HG03558 (cell line): ENCODE measurements around the gene CHRNB1.

ENCODE experiments used
- ATAC-seq: cut with Tn5 transposase; IDR thresholded peaks from one replicate; pipeline ENCODE4 v1.9.1; 2021; ENCODE audit warnings: moderate number of reproducible peaks; ENCODE audit not compliant: unreplicated experiment; ENCODE audit errors: extremely low read depth

The CHRNB1 gene

GRCh38 chr17:7444682-7445618, at the start of gene CHRNB1:
Gene CHRNB1, plus strand, starts transcription at chr17:7445061. Its CDS starts 67 bp downstream, at chr17:7445128.
- ATAC-seq = no peak

GRCh38 chr17:7396147-7396546, 48.7 kb upstream of the CHRNB1 start:
- no peak for ATAC-seq

- ATAC-seq = no peak
Measured at GRCh38 chr17:7398612-7399011, 46.2 kb upstream of the CHRNB1 start.

- ATAC-seq = no peak
Measured at GRCh38 chr17:7403043-7403726, 41.7 kb upstream of the CHRNB1 start.

- no peak for ATAC-seq
Measured at GRCh38 chr17:7403727-7403976, 41.2 kb upstream of the CHRNB1 start.

- ATAC-seq = peak; percentile 76
Measured at GRCh38 chr17:7403977-7404736, 40.7 kb upstream of the CHRNB1 start, which contains the start of gene TMEM256. Gene TMEM256, minus strand, starts transcription at chr17:7404097. Its CDS starts 13 bp downstream, at chr17:7404084.

GRCh38 chr17:7404737-7405349, 40.0 kb upstream of the CHRNB1 start:
- ATAC-seq = peak; percentile 2

- ATAC-seq = no peak
Measured at GRCh38 chr17:7405350-7406234, 39.3 kb upstream of the CHRNB1 start.

GRCh38 chr17:7406235-7406825, 38.5 kb upstream of the CHRNB1 start:
- no peak for ATAC-seq

GRCh38 chr17:7407082-7407481, 37.8 kb upstream of the CHRNB1 start:
- no peak for ATAC-seq

GRCh38 chr17:7407485-7408251, 37.2 kb upstream of the CHRNB1 start, which contains the start of gene NLGN2:
Gene NLGN2, plus strand, starts transcription at chr17:7407845. Its CDS starts 411 bp downstream, at chr17:7408256.
- ATAC-seq = no peak

- ATAC-seq = no peak
Measured at GRCh38 chr17:7408252-7408727, 36.6 kb upstream of the CHRNB1 start.

- ATAC-seq = no peak
Measured at GRCh38 chr17:7408863-7409262, 36.0 kb upstream of the CHRNB1 start.

- ATAC-seq = no peak
Measured at GRCh38 chr17:7409716-7410115, 35.1 kb upstream of the CHRNB1 start.

GRCh38 chr17:7410634-7411426, 34.0 kb upstream of the CHRNB1 start:
- ATAC-seq = no peak

- ATAC-seq = no peak
Measured at GRCh38 chr17:7411427-7411750, 33.5 kb upstream of the CHRNB1 start.

GRCh38 chr17:7413346-7413985, 31.4 kb upstream of the CHRNB1 start:
- ATAC-seq = no peak
